Measurements from ENCODE around the gene YIF1B.

Gene YIF1B

DNA sequence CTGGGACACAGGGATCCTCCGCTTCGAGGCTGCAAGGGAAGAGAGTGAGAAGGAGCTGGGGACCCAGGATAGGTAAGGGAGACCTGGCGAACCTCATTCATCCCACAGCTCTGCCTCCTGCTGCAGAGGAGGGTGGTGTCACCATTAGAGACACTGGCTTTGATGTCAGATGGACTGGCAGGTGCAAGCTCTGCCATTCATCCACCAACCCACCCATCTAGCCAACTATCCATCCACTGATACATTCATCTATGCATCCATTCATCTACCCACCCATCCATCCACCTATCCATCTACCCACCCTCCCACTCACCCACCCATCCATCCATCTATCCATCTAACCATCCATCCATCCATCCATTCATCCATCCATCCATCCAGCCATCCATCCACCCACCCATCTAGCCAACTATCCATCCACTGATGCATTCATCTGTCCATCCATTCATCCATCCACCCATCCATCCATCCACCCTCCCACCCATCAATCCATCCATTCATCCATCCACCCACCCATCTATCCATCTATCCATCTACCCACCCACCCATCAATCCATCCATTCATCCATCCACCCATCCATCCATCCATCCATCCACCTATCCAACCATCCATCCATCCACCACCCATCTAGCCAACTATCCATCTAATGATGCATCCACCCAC lies 6.0 kb downstream of the YIF1B start:
- no peak overlapping the region for H3K27ac ChIP-seq (ENCODE audit: poor library complexity, severe bottlenecking)
- peaks cover 6% of the 10 kb centered on the region for H3K4me1 ChIP-seq (ENCODE audit: insufficient read depth, poor library complexity, severe bottlenecking)
- DNase-seq (ENCODE audit: low spot score) (no peak), ATAC-seq (ENCODE audit: low read depth) (no peak)
- H3K36me3 ChIP-seq (ENCODE audit: low read depth) = peaks cover 28% of the 10 kb centered on the region
- H3K4me3 ChIP-seq (ENCODE audit: severe bottlenecking) = no peak overlapping the region
- TF ChIP-seq, protein P1, sequence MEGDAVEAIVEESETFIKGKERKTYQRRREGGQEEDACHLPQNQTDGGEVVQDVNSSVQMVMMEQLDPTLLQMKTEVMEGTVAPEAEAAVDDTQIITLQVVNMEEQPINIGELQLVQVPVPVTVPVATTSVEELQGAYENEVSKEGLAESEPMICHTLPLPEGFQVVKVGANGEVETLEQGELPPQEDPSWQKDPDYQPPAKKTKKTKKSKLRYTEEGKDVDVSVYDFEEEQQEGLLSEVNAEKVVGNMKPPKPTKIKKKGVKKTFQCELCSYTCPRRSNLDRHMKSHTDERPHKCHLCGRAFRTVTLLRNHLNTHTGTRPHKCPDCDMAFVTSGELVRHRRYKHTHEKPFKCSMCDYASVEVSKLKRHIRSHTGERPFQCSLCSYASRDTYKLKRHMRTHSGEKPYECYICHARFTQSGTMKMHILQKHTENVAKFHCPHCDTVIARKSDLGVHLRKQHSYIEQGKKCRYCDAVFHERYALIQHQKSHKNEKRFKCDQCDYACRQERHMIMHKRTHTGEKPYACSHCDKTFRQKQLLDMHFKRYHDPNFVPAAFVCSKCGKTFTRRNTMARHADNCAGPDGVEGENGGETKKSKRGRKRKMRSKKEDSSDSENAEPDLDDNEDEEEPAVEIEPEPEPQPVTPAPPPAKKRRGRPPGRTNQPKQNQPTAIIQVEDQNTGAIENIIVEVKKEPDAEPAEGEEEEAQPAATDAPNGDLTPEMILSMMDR (IDR thresholded peaks at IDR 0.05; ENCODE audit: poor library complexity, severe bottlenecking) = no peak
- no peaks in the 10 kb centered on the region for H3K27me3 ChIP-seq (ENCODE audit: insufficient read depth, poor library complexity, severe bottlenecking)
- H3K9me3 ChIP-seq (ENCODE audit: severe bottlenecking) = no peaks in the 10 kb centered on the region

DNA sequence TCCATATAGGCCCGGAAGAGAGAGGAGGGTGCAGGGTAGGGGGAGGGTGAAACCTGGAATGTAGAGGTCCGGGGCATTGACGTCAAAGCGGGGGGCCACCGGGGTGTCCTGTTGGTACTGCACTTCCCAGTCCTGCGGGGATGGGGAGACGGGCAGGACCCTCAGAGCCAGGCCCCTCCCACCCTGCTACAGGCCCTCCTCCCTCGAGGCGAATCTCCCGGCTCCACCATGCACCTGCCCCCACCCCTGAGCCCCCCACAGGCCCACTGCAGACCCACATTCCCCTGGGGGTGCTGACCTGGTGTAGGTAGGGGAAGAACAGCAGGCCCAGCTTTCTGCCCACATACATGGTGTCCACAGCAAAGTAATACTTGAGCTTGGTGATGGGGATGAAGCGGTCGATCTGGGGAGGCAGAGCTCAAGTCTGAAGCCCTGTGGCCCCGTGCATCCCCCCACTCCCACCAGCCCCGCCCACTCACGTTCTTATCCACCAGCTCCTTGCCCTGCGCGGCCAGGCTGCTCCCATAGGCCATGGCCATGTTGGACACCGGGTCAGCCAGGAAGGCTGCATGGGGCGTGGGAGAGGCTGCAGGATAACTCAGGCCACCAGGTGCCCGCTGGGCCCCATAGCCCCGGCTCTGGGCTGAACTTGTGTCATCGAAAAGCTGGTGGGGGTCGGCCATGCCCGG lies 6.7 kb downstream of the YIF1B start:
- Histone ChIP-seq H3K27me3 (ENCODE audit: insufficient read depth, poor library complexity, severe bottlenecking) (no peaks in the 10 kb centered on the region), H3K36me3 (ENCODE audit: low read depth) (peaks cover 31% of the 10 kb centered on the region), H3K4me1 (ENCODE audit: insufficient read depth, poor library complexity, severe bottlenecking) (peaks cover 5% of the 10 kb centered on the region), H3K9me3 (ENCODE audit: severe bottlenecking) (no peaks in the 10 kb centered on the region), H3K27ac (ENCODE audit: poor library complexity, severe bottlenecking) (no peak overlapping the region), H3K4me3 (ENCODE audit: severe bottlenecking) (no peak overlapping the region)
- ATAC-seq (ENCODE audit: low read depth) (no peak), DNase-seq (ENCODE audit: low spot score) (no peak)
- TF ChIP-seq, protein P1 (IDR thresholded peaks at IDR 0.05; ENCODE audit: poor library complexity, severe bottlenecking) = no peak

DNA sequence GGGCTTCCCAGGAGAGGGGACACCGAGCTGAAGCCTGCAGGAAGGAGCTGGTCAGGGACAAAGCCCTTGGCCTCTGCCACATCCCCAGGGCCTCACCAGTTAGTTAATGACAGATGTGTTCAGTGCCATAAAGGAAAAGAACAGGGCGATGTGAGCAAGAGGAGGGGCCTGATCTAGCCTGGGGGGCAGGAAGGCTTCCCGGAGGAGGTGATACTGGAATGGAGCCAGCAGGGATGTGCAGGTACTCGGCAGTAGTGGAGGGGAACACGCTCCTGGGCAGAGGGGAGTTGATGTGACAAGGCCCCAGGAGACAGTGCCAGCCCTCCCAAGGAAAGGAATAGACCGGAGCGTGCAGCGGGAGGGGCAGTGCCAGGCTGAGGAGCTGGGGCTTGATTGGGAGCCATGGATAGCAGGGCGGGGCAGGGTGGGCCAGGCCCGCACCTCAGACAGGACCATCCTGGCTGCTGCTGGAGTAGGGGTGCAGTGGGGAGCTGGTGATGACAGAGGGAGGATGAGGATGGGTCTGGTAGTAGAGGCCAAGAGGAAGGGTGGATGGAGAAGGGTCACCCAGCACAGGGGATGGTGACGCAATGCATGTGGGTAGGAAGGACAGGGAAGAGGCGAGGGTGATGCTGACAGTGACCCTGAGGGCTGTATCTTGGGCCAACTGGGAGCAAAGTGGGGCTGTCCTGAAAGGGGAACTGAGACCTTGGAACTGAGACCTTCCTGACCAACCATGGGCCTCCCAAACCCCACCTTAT lies 7.6 kb downstream of the YIF1B start:
- TF ChIP-seq, protein P1 (IDR thresholded peaks at IDR 0.05; ENCODE audit: poor library complexity, severe bottlenecking) = no peak
- Histone ChIP-seq H3K36me3 (ENCODE audit: low read depth) (peaks cover 31% of the 10 kb centered on the region), H3K27ac (ENCODE audit: poor library complexity, severe bottlenecking) (no peak overlapping the region), H3K4me1 (ENCODE audit: insufficient read depth, poor library complexity, severe bottlenecking) (peaks cover 9% of the 10 kb centered on the region), H3K4me3 (ENCODE audit: severe bottlenecking) (no peak overlapping the region), H3K27me3 (ENCODE audit: insufficient read depth, poor library complexity, severe bottlenecking) (no peaks in the 10 kb centered on the region), H3K9me3 (ENCODE audit: severe bottlenecking) (no peaks in the 10 kb centered on the region)
- DNase-seq (ENCODE audit: low spot score) (no peak), ATAC-seq (ENCODE audit: low read depth) (no peak)

DNA sequence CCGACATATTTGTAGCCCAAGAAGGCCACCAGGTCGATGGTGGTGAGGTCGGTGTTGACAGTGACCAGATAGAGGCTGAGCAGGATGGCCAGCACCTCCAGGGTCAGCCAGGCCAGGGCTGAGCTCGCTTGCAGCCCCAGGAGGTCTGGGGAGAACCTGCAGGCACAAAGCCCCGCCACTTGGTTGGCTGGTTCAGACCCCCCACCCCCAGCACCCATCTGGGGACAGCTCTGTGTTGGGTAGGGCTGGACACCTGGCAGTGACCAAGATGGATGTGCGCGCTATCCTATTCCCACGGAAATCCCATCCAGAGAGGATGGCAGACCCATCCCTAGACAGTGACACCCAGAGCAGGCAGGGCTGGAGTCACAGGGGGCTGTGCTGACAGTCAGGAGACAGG lies 8.2 kb downstream of the YIF1B start:
- no peak for ATAC-seq (ENCODE audit: low read depth)
- Histone ChIP-seq H3K4me1 (ENCODE audit: insufficient read depth, poor library complexity, severe bottlenecking) (peaks cover 10% of the 10 kb centered on the region), H3K36me3 (ENCODE audit: low read depth) (peaks cover 31% of the 10 kb centered on the region), H3K9me3 (ENCODE audit: severe bottlenecking) (no peaks in the 10 kb centered on the region), H3K27ac (ENCODE audit: poor library complexity, severe bottlenecking) (no peak overlapping the region), H3K4me3 (ENCODE audit: severe bottlenecking) (no peak overlapping the region), H3K27me3 (ENCODE audit: insufficient read depth, poor library complexity, severe bottlenecking) (no peaks in the 10 kb centered on the region)
- TF ChIP-seq, protein P1 (IDR thresholded peaks at IDR 0.05; ENCODE audit: poor library complexity, severe bottlenecking) = no peak
- DNase-seq (ENCODE audit: low spot score) = no peak

Data from RWPE2 (cell line).